CD4-positive, alpha-beta T cell treated with Interleukin-4 for 1 hour (primary cell): ENCODE data around the gene NUDT6.
"Not testable (repeated sequence)": the region's sequence is repeated elsewhere in the genome, so short reads cannot be mapped to it uniquely, and the experiment has no call there.

Source experiments
- DNase-seq, 2 donors: peaks; one replicate each; pipeline ENCODE4 v3.0.0-alpha.2; 2020 to 2022

Gene NUDT6

DNA sequence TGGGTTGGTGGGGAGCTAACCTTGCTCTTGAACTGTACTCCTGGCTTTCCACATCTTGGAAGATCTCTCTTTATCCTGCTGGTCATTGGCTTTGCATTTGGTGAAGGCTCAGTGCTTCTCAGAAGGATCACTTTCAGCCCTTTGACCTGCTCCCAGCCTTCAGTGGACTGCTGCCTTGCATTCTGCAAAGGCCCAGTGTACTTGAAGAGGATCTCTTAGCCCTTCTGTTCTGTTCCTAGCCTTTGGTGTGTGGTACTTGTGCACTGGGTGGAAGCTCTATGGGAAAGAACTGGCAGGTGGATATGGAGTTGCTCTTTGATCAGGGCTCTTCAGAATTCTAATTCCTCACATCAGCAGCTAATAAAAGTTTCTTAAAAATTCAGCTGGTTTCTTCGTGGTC lies 49.3 kb downstream of the NUDT6 start:
- DNase-seq = no peak

DNA sequence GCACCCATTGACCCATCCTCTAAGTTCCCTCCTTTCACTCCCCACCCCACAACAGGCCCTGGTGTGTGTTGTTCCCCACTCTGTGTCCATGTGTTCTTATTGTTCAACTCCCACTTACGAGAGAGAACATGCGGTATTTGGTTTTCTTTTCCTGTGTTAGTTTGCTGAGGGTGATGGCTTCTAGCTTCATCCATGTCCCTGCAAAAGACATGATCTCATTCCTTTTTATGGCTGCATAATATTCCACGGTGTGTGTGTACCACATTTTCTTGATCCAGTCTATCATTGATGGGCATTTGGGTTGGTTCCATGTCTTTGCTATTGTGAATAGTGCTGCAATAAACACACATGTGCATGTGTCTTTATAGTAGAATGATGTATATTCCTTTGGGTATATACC lies 54.2 kb downstream of the NUDT6 start:
- DNase-seq = not testable (repeated sequence)

DNA sequence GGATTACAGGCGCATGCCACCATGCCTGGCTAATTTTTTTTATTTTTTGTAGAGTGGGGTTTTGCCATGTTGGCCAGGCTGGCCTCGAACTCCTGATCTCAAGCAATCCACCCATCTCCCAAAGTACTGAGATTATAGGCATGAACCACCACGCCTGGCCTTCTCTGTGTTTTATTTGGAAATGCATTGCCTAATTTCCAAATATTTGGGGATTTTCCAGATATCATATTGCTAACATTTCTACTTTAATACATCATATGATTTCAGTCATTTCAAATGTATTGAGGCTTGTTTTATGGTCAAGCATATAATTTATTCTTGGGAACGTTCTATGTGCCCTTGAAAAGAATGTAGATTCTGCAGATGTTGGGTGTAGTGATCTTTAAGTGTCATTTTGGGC lies 57.0 kb downstream of the NUDT6 start:
- no peak for DNase-seq

DNA sequence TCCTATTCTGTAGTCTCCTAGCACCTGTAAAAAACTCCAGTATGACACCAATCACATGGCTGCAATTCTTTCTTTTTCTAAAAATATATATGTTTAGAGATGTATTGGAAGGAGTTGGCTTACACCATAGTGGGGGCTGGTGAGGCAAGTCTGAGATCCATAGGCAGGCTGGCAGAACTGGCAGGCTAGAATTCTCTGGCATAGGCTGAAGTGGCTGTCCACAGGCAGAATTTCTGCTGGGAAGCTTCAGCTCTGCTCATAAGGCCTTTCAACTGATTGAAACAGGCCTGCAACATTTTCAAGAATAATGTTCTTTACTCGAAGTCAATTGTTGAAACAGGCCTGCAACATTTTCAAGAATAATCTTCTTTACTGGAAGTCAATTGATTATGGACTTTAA lies 58.8 kb downstream of the NUDT6 start:
- DNase-seq = no peak

DNA sequence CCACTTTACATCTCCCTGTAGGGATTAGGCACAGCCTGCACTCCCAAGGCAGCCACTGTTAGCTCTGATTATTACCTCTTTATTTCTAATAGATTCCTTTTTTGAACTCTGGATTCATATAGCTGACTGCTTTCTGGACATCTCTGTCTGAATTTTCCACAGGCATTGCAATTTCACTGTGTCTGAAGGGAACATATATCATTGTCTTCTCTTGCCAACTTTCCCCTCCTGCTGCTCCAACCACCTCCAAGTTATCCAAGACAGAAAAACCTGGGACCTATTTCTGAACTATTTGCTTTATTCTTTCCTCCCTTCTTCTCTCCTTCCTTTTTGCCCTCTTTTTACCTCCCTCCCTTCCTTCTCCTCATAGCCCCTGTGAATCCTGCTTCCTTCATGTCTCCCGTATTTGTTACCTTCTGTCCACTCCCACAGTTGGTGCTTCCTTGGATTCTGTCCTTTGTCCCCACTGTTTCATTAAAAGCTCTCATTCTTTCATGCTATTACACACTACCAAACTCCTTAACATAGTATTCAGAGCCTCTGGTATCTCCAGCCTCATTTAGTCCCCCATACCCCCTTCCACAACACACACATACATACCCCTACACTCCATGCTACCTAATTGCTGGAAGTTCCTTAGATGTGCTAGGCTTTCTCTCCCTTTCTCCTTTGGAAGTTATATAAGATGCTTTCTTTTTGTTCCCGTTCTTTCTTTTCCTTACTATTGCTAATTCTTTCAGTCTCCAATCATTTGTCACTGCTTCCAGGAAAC lies 61.0 kb downstream of the NUDT6 start:
- DNase-seq = no peak

DNA sequence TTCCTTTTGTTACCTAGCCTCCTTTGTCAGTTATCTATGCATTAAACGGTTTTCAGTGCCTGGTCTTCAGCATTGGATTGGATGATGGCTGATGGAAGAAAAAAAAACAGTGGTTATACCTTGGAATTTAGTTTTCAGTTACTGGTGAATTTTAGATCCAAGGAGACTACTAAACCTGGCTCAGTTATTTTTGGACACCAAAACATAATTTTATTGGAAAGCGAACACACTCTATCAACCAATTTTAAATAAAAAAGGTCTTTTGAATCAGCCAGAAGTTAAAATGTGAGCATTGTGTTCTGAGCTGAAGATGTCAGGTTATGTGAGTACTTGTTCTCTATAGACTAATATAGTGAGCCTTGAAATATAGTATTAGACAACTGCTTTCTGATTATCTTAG lies 63.7 kb downstream of the NUDT6 start:
- DNase-seq = no peak

DNA sequence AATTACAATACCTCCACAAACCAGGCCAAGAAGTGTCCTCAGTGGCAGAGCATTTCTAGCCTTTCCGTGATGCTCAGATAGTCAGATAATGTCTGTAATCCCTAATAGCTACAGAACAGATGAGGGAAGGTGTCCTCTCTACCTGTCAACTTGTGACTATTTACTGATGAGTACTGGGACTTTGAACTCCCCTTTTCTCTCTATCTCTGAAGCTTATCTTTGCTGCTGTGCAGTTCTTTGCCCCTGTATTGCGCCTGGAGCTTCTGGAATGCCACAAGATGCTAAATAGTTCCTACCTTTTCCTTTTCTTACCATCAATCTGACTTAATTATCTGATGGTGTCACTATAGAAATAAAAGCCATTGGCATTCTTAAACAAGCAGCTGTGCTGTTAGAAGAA lies 65.2 kb downstream of the NUDT6 start:
- no peak for DNase-seq

DNA sequence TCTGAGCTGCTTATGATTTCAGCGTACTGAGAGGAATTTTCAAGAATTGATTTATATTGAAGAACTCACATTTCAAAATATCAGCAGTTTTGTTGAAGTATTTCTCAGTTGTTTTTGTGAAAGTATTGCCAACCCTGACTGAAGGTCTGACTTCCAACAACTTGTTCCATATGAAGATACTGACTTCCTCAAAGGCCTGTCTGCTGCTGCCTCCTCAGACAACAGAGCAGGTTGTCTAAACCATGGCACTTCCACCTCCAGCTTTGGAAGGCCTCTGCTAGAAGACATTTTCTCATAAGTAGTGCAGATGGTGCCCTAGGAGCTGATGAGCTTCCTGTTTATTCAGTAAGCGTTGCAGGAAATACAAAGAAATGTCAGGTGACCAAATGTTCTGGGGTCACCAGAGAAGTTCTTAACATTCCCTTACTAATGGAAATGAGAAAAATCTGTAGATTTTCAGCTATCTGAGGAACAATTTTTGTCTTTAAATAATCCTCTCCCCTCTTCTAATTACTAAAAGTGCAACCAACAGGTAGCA lies 67.0 kb downstream of the NUDT6 start:
- no peak for DNase-seq

DNA sequence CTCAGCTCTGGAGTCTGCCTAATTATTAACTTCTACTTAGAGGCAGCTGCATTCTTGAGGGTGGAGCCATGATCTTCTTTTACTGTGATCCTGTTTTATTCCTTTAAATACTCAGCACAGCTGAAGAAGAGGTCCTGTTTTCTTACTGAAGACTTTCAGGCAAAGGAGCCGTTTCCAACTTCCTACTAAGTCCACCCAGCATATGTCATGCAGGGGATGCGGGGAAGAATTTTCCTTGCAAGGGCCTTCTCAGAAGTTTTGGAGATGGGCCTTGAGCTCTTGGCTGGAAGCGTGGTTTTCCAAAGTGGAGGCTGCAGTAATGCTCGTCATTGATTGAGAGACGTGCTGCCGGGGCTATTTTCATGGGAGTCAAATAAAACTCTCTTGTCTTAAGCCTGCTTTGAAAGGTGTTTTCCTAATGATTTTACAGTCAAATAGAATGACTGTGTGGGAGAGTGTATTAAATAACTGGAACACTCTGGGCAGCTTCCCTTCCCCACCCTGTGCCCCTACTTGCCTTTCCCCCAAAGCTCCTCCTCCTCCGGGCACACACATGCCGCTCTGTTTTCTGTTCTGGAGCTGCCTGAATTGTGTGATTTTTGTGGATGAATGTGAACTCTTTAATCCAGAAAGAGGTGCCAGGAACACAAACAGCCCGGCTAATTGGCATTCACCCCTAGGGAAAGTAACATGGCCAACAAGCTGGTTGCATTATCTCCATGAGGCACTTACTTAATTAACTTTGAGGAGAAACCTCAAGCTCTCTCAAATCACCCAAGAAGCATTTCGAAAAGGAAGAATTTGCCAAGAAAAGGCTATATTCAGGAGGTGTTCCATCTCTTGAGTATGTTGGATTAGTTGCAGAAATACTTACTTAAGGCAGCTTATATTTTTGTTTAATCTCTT lies 67.7 kb downstream of the NUDT6 start:
- DNase-seq = no peak

DNA sequence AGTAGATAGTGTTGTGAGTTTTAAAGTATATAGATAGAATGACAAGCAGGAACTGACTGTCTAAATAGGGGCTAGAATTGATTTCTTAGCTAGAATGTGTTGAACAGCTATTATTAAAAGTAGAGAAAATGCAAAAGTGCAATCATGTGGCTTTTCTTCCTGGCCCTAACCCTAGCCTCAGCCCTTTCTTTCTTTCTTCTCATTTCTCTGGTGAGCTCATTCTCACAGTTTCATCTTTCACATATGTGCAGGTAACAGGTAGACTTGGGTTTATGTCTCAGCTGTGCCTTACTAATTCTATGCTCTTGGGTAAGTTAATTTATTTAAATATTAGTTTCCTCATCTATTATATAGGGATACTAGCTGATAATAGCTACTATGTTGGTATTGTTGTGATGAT lies 70.8 kb downstream of the NUDT6 start:
- DNase-seq = no peak

DNA sequence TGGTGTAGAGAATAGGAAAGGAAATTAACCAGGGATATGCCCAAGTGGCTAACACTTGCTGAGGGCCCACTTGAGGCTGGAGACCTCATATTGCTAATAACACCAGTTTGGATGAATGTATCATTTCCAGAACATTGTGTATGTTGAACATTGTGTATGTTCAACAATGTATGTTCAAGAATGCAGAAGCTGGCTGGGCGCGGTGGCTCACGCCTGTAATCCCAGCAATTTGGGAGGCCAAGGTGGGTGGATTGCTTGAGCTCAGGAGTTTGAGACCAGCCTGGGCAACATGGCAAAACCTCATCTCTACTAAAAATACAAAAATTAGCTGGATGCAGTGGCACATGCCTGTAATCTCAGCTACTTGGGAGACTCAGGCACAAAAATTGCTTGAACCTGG lies 72.6 kb downstream of the NUDT6 start:
- not testable (repeated sequence) for DNase-seq

DNA sequence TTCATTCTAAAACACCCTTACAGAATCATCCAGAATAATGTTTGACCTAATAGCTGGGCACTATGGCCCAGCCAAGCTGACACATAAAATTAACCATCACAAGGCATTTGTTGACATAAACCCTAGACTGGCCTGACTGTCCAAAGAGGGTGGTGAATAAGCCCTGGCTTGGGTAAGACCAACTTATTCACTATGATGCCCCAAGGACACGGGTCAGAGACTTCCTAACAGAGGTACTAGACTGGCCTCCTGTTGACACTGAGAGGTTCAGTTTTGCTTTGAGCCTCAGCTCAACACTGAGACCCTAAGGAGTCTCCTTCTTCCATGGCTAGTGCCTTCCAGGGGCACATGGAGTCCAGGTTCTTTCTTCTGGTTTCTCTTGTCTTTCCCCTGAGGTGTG lies 74.5 kb downstream of the NUDT6 start:
- no peak for DNase-seq

DNA sequence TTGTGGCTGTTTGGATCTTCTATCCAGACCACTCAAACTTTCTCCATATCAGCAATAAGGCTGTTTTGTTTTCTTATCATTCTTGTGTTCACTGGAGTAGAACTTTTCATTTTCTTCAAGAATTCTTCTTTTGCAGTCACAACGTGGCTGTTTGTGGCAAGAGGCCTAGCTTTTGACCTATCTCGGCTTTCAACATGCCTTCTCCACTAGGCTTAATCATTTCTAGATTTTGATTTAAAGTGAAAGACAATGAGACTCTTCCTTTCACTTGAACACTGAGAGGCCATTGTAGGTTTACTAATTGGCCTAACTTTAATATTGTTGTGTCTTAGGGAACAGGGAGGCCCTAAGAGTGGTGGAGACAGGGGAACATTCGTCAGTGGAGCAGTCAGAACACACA lies 76.6 kb downstream of the NUDT6 start:
- no peak for DNase-seq

DNA sequence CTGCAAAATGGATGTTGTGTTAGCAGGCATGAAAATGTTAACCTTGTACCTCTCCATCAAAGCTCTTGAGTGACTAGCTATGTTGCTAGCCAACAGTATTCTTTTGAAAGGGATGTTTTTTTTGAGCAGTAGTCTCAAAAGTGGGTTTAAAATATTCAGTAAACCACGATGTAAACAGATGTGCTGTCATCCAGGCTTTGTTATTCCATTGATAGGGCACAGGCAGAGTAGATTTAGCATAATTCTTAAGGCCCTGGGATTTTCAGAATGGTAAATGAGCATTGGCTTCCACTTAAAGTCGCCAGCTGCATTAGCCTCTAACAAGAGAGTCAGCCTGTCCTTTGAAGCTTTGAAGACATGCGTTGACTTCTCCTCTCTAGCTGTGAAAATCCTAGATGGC lies 77.3 kb downstream of the NUDT6 start:
- no peak for DNase-seq

DNA sequence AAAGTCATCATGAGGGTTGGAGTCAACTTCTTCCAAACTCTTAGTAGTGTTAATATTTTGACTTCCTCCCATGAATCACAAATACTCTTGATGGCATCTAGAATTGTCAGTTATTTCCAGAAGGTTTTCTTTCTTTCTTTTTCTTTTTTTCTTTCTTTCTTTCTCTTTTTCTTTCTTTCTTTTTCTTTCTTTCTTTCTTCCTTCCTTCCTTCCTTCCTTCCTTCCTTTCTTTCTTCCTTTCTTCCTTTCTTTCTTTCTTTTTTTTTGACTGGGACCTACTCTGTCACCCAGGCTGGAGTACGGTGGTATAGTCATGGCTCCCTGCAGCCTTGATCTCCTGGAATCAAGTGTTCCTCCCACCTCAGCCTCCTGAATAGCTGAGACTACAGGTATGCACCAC lies 78.0 kb downstream of the NUDT6 start:
- DNase-seq = not testable (repeated sequence)

DNA sequence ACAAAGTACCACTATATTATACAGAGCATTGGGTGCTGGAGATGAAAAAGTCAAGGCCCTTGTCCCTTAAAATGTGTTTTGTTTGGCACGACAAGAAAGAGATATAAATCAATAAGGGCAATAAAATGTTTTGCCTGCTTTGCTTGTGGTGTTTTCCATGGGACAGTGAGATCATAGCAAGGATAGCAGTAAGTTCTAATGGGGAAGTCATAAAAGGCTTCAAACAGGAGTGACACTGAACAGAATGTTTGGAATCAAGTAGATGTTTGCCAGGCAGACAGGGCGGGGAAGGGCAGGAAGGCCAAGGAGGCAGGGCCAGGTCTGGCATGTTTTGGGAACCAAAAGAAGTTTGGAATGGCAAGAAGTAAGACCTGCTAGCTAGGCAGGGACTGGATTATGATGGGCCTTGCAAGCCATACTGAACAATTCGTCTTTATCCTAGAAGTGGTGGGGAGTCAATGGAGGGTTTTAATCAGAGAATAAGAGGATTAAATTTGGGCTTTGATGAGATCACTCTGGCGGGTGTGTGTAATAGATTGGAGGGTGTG lies 79.3 kb downstream of the NUDT6 start:
- no peak for DNase-seq
